Activated B cell treated with CpG ODN at 0.5 μM for 24 hours (primary cell): ENCODE results near the gene COBL. TPM values are rescaled to one million over a fixed set of nuclear protein-coding genes. Genes with fewer than 3 reads are reported as not detected.

ENCODE experiments used
- ATAC-seq: fragments of 200-7000 bp; cut with Tn5 transposase; one replicate; pipeline ENCODE4 v1.10.0; 2021; ENCODE audit warnings: low read depth, mild to moderate bottlenecking, moderate library complexity
- CTCF ChIA-PET: fragments of 350-600 bp; sonication (Branson Sonifier 250); formaldehyde crosslinking; loops from one replicate; lab custom pipeline; 2021; ENCODE audit warnings: antibody characterized with exemption; lab: Charles Lee
- POLR2A ChIA-PET: fragments of 350-600 bp; sonication (Branson Sonifier 250); formaldehyde crosslinking; loops from one replicate; lab custom pipeline; 2021; ENCODE audit warnings: antibody characterized with exemption; lab: Charles Lee
- DNase-seq: peaks from one replicate; pipeline ENCODE4 v3.0.0; 2022
- H3K27ac Mint-ChIP-seq: one replicate; pipeline ENCODE4 v1.8.0; 2020; ENCODE audit warnings: mixed read lengths
- H3K27me3 Mint-ChIP-seq: one replicate; pipeline ENCODE4 v1.8.0; 2021; ENCODE audit warnings: mixed read lengths
- H3K36me3 Mint-ChIP-seq: one replicate; pipeline ENCODE4 v1.8.0; 2021; ENCODE audit warnings: low read depth, mixed read lengths
- H3K4me1 Mint-ChIP-seq: one replicate; pipeline ENCODE4 v1.8.0; 2021; ENCODE audit warnings: mixed read lengths
- H3K4me3 Mint-ChIP-seq: one replicate; pipeline ENCODE4 v1.8.0; 2020; ENCODE audit warnings: mild to moderate bottlenecking, mixed read lengths
- H3K9me3 Mint-ChIP-seq: one replicate; pipeline ENCODE4 v1.8.0; 2020; ENCODE audit warnings: mixed read lengths
- intact Hi-C: fragments of 100-400 bp; cut with micrococcal nuclease; formaldehyde crosslinking; loops from one replicate; pipeline ENCODE4 v1.15.1; 2024
- total RNA-seq: library from RNA; stranded (reverse); gene quantifications from 2 replicates; pipeline ENCODE4 v1.2.3, GENCODE V29; 2022
- TF ChIP-seq, protein P1 (sequence below): fragments of 200-600 bp; IDR thresholded peaks from one replicate; pipeline ENCODE4 v1.8.0; 2022; ENCODE audit warnings: antibody characterized with exemption, mild to moderate bottlenecking

COBL gene
- total RNA-seq, 1 donor from 2014 or later = not detected

DNA sequence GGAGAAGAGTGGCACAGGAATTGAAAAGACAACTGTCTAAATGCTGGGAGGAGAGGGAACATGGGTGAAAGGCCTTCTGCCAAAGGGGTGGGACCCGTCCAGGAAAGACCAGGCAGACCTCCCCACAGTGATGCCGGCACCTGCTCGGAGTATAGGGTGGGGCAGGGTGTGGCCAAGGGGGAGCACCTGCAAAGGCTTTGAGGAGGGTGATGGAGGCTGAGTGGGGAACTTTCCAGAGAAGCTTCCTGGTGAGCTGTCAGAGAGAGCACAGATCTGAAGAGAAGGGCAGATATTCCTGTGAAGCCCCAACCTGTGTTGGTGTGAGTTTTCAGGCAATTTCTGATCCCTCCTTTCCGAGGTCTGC, 270.5 kb downstream of the COBL start:
- Mint-ChIP-seq H3K36me3 (no peaks in the 10 kb centered on the region), H3K4me1 (no peaks in the 10 kb centered on the region), H3K27ac (no peak overlapping the region), H3K27me3 (no peaks in the 10 kb centered on the region), H3K4me3 (no peak overlapping the region), H3K9me3 (no peaks in the 10 kb centered on the region)
- ATAC-seq (no peak), DNase-seq (no peak)
- TF ChIP-seq, protein P1, sequence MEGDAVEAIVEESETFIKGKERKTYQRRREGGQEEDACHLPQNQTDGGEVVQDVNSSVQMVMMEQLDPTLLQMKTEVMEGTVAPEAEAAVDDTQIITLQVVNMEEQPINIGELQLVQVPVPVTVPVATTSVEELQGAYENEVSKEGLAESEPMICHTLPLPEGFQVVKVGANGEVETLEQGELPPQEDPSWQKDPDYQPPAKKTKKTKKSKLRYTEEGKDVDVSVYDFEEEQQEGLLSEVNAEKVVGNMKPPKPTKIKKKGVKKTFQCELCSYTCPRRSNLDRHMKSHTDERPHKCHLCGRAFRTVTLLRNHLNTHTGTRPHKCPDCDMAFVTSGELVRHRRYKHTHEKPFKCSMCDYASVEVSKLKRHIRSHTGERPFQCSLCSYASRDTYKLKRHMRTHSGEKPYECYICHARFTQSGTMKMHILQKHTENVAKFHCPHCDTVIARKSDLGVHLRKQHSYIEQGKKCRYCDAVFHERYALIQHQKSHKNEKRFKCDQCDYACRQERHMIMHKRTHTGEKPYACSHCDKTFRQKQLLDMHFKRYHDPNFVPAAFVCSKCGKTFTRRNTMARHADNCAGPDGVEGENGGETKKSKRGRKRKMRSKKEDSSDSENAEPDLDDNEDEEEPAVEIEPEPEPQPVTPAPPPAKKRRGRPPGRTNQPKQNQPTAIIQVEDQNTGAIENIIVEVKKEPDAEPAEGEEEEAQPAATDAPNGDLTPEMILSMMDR = no peak
- intact Hi-C loops = no loop called here
- ChIA-PET POLR2A (no interaction called here), CTCF (no interaction called here)

DNA sequence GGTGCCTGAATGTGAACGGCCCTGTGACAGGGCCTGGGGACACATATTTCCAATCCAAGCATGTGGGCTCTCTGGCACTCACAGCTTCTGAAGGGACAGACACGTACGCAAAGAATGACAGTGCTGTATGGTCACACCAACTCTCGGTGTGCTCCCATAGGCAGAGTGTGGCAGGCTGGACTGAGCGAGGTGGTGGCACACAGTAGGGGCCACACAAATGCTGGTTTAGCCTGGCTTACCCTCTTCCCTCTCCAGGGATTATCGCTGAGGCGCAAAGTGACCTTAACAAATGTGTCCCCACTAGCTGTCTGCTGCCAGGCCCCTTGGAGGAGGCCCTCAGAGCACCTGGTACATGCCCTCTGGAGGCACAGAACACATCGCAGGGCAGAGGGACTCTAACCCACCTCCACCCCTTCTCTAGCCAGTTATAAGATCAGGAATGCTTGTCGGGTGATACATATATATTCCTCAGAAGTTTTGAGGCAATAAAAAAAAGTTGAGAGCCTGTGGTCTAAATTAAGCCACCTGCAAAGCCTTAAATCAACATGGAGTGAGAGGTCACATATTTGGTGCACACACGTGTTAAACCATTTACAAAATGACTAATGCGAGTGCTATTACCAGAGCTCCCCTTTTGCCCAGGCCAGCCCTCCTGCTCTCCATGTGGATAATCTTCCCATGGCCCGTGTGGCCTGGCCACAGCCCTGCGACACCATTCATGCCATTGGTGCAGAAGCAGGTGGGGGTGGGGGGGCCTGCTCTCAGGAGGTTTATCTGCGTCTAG, 271.1 kb downstream of the COBL start:
- Mint-ChIP-seq H3K27ac (no peak overlapping the region), H3K4me1 (no peaks in the 10 kb centered on the region), H3K9me3 (no peaks in the 10 kb centered on the region), H3K27me3 (no peaks in the 10 kb centered on the region), H3K4me3 (no peak overlapping the region), H3K36me3 (no peaks in the 10 kb centered on the region)
- ChIA-PET POLR2A (no interaction called here), CTCF (no interaction called here)
- intact Hi-C loops = no loop called here
- TF ChIP-seq, protein P1 = no peak
- ATAC-seq (no peak), DNase-seq (no peak)

DNA sequence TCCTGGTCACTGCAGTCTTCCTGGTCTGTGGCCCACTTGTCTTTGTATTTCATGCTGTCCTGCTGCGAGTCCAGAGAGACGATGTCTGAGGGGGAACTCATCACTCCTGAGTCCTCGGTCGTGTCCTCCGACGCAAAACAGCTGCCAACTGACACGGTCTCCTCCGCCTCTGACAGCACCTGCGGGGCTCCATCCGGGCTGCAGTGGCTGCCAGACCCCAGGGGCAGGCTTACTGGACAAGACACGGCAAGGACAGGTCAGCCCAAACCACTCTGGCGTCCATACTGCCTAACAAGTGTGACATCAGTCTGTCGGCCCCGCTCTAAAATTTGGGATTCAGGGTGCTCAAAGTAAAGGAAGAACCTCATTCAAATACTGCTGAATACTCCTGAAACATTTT, 273.1 kb downstream of the COBL start:
- Mint-ChIP-seq H3K27me3 (no peaks in the 10 kb centered on the region), H3K9me3 (no peaks in the 10 kb centered on the region), H3K36me3 (no peaks in the 10 kb centered on the region), H3K27ac (no peak overlapping the region), H3K4me1 (no peaks in the 10 kb centered on the region), H3K4me3 (no peak overlapping the region)
- ChIA-PET CTCF (no interaction called here), POLR2A (no interaction called here)
- intact Hi-C loops = no loop called here
- ATAC-seq (no peak), DNase-seq (no peak)
- TF ChIP-seq, protein P1 = no peak

DNA sequence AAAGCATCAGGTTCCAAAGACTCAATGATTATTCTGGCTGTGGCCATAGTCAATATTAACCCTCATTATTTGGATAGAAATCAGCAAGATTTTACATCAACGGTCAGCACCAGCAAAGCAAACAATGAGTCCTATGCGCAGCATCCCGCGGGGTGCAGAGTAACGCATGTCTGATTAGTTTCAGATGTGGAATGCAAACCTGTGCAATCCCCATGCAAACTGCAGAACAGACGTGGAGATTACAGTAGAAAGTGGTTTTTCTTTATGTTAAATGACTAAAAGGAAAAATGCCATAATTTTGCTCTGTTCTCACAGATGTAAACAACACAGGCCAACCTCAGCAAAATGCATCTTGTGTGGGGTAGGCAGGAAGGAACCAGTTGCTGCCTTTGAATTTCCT, 275.8 kb downstream of the COBL start:
- TF ChIP-seq, protein P1 = no peak
- H3K27me3 Mint-ChIP-seq = no peaks in the 10 kb centered on the region
- CTCF ChIA-PET = no interaction called here
- H3K27ac Mint-ChIP-seq = no peak overlapping the region
- DNase-seq (no peak), ATAC-seq (no peak)
- no peaks in the 10 kb centered on the region for H3K4me1 Mint-ChIP-seq
- no peak overlapping the region for H3K4me3 Mint-ChIP-seq
- intact Hi-C loops = no loop called here
- POLR2A ChIA-PET = no interaction called here
- H3K9me3 Mint-ChIP-seq = no peaks in the 10 kb centered on the region
- no peaks in the 10 kb centered on the region for H3K36me3 Mint-ChIP-seq

DNA sequence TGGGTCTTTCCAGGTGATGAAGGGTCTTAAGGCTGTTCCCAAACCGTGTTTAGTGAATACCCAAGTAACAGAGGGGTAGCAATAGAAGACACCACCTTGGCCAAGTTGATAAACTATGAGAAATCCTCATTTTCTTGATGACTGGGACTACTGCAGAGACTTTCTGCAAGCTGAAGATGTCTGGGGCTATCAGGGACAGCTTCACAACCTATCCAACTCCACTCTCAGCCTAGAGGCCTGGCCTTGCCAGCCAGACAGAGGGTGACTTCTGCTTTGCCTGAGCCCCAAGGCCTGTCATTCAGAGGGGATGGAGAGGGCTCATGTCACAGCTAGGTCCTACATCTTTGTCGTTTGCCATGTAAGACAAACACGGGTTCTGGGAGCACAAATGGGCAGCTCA, 278.0 kb downstream of the COBL start:
- Mint-ChIP-seq H3K4me1 (no peaks in the 10 kb centered on the region), H3K27ac (no peak overlapping the region), H3K4me3 (no peak overlapping the region), H3K9me3 (no peaks in the 10 kb centered on the region), H3K36me3 (no peaks in the 10 kb centered on the region), H3K27me3 (no peaks in the 10 kb centered on the region)
- ATAC-seq = no peak
- DNase-seq = no peak
- ChIA-PET CTCF (no interaction called here), POLR2A (no interaction called here)
- intact Hi-C loops = no loop called here
- TF ChIP-seq, protein P1 = no peak
